ENCODE data around the gene SLC8A3. TPM values are rescaled to one million over a fixed set of nuclear protein-coding genes. Genes with fewer than 3 reads are reported as not detected.

SLC8A3 gene
- total RNA-seq, 1 experiment from 2014 or later: not detected

DNA sequence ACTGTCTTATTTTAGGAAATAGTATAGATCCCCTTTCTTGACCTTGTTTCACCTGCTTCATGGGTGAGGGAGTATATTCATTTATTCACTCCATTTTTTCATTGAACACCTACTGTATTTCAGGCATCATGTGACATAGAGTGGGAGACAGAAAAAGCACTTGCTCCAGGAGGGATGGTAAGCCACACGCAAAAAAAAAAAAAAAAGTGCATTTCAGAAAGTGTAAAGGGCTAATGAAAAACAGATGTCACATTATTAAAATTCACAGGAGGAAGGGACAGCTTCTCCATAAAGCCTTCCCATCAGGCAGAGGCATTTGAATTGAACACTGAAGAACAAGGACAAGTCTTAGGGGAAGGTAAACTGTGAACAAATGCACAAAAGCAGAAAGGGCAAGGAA, 7.5 kb downstream of the SLC8A3 start:
- Histone ChIP-seq H2AFZ (ENCODE audit: low read depth, low read length, poor library complexity, severe bottlenecking) (no peak overlapping the region), H3K9me3 (ENCODE audit: control insufficient read depth in 1 of 2, insufficient read depth in 1 of 2, low read depth in 1 of 2, low read length in 2 of 2) (no peaks in the 10 kb centered on the region), H3K27me3 (ENCODE audit: insufficient read depth, low read length) (peaks cover 69% of the 10 kb centered on the region), H3K9me2 (ENCODE audit: insufficient read depth) (no peaks in the 10 kb centered on the region; the same call in 1 of the 2 replicates), H4K20me1 (ENCODE audit: insufficient read depth) (no peaks in the 10 kb centered on the region), H3K9ac (ENCODE audit: low read length) (no peak overlapping the region), H3K79me2 (ENCODE audit: insufficient read depth, low read length) (no peaks in the 10 kb centered on the region), H3K4me1 (ENCODE audit: control insufficient read depth in 1 of 2, insufficient read depth in 2 of 2, low read length in 2 of 2) (no peaks in the 10 kb centered on the region), H3K4me3 (replicated peaks in 1 of 2; ENCODE audit: low read depth in 1 of 2, low read length in 2 of 2) (no peak overlapping the region), H3K36me3 (ENCODE audit: control insufficient read depth in 1 of 2, insufficient read depth in 2 of 2, low read length in 2 of 2) (no peaks in the 10 kb centered on the region), H3K27ac (ENCODE audit: low read depth, low read length) (no peak overlapping the region), H3K4me2 (ENCODE audit: low read length) (no peak overlapping the region)
- DNase-seq (ENCODE audit: low read depth, low spot score) (no peak), ATAC-seq (no peak)
- BruUV-seq (replicated peaks): no TSS peak
- ChIA-PET RAD21 (ENCODE audit: low non-redundant PET in 1 of 2, low total read pairs in 2 of 2, uncharacterized antibody in 2 of 2, unreplicated experiment in 2 of 2) (no interaction called here), POLR2A (no interaction called here), CTCF (no interaction called here)
- TF ChIP-seq CBX3 (IDR thresholded peaks at IDR 0.05; ENCODE audit: low read depth): no peak
- TF ChIP-seq, protein P1, sequence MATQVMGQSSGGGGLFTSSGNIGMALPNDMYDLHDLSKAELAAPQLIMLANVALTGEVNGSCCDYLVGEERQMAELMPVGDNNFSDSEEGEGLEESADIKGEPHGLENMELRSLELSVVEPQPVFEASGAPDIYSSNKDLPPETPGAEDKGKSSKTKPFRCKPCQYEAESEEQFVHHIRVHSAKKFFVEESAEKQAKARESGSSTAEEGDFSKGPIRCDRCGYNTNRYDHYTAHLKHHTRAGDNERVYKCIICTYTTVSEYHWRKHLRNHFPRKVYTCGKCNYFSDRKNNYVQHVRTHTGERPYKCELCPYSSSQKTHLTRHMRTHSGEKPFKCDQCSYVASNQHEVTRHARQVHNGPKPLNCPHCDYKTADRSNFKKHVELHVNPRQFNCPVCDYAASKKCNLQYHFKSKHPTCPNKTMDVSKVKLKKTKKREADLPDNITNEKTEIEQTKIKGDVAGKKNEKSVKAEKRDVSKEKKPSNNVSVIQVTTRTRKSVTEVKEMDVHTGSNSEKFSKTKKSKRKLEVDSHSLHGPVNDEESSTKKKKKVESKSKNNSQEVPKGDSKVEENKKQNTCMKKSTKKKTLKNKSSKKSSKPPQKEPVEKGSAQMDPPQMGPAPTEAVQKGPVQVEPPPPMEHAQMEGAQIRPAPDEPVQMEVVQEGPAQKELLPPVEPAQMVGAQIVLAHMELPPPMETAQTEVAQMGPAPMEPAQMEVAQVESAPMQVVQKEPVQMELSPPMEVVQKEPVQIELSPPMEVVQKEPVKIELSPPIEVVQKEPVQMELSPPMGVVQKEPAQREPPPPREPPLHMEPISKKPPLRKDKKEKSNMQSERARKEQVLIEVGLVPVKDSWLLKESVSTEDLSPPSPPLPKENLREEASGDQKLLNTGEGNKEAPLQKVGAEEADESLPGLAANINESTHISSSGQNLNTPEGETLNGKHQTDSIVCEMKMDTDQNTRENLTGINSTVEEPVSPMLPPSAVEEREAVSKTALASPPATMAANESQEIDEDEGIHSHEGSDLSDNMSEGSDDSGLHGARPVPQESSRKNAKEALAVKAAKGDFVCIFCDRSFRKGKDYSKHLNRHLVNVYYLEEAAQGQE (IDR thresholded peaks at IDR 0.05; ENCODE audit: low read depth): no peak
- TF ChIP-seq RAD21 (IDR thresholded peaks at IDR 0.05; ENCODE audit: low read depth): no peak
- intact Hi-C loops (cut with micrococcal nuclease): no loop called here

DNA sequence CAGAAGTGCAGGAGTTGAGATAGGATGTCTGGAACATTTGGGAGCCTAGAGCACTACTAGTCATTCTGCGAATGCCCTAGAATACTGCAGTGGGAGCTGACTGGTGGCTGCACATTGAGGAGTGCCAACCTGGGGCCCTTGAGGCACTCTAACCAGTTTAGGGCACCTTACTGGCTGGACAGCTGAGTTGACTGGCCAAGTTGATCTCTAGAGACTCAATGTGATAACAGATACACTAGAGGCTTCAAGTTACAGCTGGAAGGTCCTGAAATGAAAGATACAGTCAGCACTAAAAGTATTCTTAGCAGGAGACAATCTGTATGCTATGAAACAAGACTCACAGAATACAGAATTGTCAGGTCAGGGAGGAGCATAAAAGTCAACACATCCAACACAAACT, 8.0 kb downstream of the SLC8A3 start:
- DNase-seq (ENCODE audit: low read depth, low spot score) (no peak), ATAC-seq (no peak)
- RAD21 ChIA-PET (ENCODE audit: low non-redundant PET in 1 of 2, low total read pairs in 2 of 2, uncharacterized antibody in 2 of 2, unreplicated experiment in 2 of 2): no interaction called here
- POLR2A ChIA-PET: no interaction called here
- no TSS peak for BruUV-seq (replicated peaks)
- H3K4me1 ChIP-seq (ENCODE audit: control insufficient read depth in 1 of 2, insufficient read depth in 2 of 2, low read length in 2 of 2): no peaks in the 10 kb centered on the region
- intact Hi-C loops (cut with micrococcal nuclease): no loop called here
- H3K36me3 ChIP-seq (ENCODE audit: control insufficient read depth in 1 of 2, insufficient read depth in 2 of 2, low read length in 2 of 2): no peaks in the 10 kb centered on the region
- H3K9me2 ChIP-seq (ENCODE audit: insufficient read depth): no peaks in the 10 kb centered on the region
- H3K4me2 ChIP-seq (ENCODE audit: low read length): no peak overlapping the region
- H3K79me2 ChIP-seq (ENCODE audit: insufficient read depth, low read length): no peaks in the 10 kb centered on the region
- H3K27me3 ChIP-seq (ENCODE audit: insufficient read depth, low read length): peaks cover 73% of the 10 kb centered on the region
- H3K4me3 ChIP-seq (replicated peaks in 1 of 2; ENCODE audit: low read depth in 1 of 2, low read length in 2 of 2): no peak overlapping the region
- no peaks in the 10 kb centered on the region for H3K9me3 ChIP-seq (ENCODE audit: control insufficient read depth in 1 of 2, insufficient read depth in 1 of 2, low read depth in 1 of 2, low read length in 2 of 2)
- H3K9ac ChIP-seq (ENCODE audit: low read length): no peak overlapping the region
- no peak overlapping the region for H3K27ac ChIP-seq (ENCODE audit: low read depth, low read length)
- no peaks in the 10 kb centered on the region for H4K20me1 ChIP-seq (ENCODE audit: insufficient read depth)
- CTCF ChIA-PET: no interaction called here
- no peak overlapping the region for H2AFZ ChIP-seq (ENCODE audit: low read depth, low read length, poor library complexity, severe bottlenecking)
- TF ChIP-seq JUND (IDR thresholded peaks at IDR 0.05) (no peak), EZH2 (IDR thresholded peaks at IDR 0.05) (no peak), SIN3A (IDR thresholded peaks at IDR 0.05; ENCODE audit: low read depth) (no peak), POLR2AphosphoS5 (IDR thresholded peaks at IDR 0.05; ENCODE audit: low read depth, low read length) (no peak), FOSL1 (IDR thresholded peaks at IDR 0.05; ENCODE audit: low read depth) (no peak), EZH2phosphoT487 (IDR thresholded peaks at IDR 0.05; ENCODE audit: borderline replicate concordance) (no peak), TCF7L2 (IDR thresholded peaks at IDR 0.05; ENCODE audit: borderline replicate concordance, extremely low read depth, insufficient read depth, insufficient read length) (no peak), RAD21 (IDR thresholded peaks at IDR 0.05; ENCODE audit: low read depth) (no peak), CBX3 (IDR thresholded peaks at IDR 0.05; ENCODE audit: low read depth) (no peak)
- TF ChIP-seq, protein P2, sequence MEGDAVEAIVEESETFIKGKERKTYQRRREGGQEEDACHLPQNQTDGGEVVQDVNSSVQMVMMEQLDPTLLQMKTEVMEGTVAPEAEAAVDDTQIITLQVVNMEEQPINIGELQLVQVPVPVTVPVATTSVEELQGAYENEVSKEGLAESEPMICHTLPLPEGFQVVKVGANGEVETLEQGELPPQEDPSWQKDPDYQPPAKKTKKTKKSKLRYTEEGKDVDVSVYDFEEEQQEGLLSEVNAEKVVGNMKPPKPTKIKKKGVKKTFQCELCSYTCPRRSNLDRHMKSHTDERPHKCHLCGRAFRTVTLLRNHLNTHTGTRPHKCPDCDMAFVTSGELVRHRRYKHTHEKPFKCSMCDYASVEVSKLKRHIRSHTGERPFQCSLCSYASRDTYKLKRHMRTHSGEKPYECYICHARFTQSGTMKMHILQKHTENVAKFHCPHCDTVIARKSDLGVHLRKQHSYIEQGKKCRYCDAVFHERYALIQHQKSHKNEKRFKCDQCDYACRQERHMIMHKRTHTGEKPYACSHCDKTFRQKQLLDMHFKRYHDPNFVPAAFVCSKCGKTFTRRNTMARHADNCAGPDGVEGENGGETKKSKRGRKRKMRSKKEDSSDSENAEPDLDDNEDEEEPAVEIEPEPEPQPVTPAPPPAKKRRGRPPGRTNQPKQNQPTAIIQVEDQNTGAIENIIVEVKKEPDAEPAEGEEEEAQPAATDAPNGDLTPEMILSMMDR (IDR thresholded peaks at IDR 0.05 in 2 of 3, conservative IDR thresholded peaks at IDR 0.05 in 1 of 3; ENCODE audit: borderline replicate concordance in 1 of 3, insufficient read depth in 1 of 3, low read depth in 2 of 3, low read length in 2 of 3): no peak
- TF ChIP-seq, protein P3, sequence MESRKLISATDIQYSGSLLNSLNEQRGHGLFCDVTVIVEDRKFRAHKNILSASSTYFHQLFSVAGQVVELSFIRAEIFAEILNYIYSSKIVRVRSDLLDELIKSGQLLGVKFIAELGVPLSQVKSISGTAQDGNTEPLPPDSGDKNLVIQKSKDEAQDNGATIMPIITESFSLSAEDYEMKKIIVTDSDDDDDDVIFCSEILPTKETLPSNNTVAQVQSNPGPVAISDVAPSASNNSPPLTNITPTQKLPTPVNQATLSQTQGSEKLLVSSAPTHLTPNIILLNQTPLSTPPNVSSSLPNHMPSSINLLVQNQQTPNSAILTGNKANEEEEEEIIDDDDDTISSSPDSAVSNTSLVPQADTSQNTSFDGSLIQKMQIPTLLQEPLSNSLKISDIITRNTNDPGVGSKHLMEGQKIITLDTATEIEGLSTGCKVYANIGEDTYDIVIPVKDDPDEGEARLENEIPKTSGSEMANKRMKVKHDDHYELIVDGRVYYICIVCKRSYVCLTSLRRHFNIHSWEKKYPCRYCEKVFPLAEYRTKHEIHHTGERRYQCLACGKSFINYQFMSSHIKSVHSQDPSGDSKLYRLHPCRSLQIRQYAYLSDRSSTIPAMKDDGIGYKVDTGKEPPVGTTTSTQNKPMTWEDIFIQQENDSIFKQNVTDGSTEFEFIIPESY (IDR thresholded peaks at IDR 0.05; ENCODE audit: extremely low read depth, insufficient replicate concordance, low read length): no peak
